GM12874 (cell line): Measurements from ENCODE around the gene GNL3L.

ENCODE experiments used
- TF ChIP-seq, protein P1 (sequence below): IDR thresholded peaks from 2 replicates; pipeline ENCODE4 v1.5.1; 2011; ENCODE audit warnings: low read depth, mild to moderate bottlenecking, control low read depth, low read length, moderate library complexity; ENCODE audit not compliant: insufficient read depth

GNL3L gene, protein sequence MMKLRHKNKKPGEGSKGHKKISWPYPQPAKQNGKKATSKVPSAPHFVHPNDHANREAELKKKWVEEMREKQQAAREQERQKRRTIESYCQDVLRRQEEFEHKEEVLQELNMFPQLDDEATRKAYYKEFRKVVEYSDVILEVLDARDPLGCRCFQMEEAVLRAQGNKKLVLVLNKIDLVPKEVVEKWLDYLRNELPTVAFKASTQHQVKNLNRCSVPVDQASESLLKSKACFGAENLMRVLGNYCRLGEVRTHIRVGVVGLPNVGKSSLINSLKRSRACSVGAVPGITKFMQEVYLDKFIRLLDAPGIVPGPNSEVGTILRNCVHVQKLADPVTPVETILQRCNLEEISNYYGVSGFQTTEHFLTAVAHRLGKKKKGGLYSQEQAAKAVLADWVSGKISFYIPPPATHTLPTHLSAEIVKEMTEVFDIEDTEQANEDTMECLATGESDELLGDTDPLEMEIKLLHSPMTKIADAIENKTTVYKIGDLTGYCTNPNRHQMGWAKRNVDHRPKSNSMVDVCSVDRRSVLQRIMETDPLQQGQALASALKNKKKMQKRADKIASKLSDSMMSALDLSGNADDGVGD

DNA sequence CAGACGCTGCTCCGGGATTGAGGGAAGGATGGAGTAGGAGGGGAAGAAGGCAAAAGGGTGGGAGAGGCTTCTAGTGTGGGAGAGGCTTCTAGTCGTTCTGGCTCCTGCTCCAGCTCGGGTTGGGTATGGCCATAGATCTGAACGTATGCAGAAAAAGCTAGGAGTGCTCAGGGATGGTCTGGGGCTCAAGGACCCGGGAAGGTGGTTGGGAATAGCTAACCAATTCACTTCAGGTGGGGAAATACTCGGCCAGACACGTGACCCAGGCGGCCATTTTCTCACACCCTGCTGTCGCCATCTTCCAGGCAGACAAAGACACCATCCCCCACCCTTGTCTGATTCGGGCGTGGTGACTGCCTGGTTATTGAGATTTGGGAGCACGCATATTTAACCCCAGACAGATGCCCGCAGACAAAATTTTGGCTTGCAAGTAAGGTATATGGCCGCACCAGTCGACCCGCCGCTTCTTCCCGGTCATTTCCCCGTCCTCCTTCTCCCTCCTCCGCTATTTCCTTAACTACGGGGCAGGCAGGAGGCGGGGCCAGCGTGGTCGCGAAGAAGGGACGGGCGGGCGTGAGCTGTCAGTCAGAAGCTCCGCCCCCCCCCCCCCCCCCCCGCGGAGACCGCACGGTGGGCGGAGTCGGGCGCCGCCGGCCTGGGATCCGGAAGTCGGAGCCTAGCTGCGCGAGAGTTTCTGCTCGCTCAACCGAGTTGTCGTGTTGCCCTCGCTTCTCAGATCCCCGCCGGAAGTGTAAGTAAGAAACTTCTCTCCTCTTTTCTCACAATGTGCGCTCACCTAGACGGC, at the start of gene GNL3L:
Gene GNL3L, plus strand, starts transcription at position 668 of the 805 bp plus-strand sequence. CDS start 2,348 bp downstream, outside the sequence.
- TF ChIP-seq, protein P1, sequence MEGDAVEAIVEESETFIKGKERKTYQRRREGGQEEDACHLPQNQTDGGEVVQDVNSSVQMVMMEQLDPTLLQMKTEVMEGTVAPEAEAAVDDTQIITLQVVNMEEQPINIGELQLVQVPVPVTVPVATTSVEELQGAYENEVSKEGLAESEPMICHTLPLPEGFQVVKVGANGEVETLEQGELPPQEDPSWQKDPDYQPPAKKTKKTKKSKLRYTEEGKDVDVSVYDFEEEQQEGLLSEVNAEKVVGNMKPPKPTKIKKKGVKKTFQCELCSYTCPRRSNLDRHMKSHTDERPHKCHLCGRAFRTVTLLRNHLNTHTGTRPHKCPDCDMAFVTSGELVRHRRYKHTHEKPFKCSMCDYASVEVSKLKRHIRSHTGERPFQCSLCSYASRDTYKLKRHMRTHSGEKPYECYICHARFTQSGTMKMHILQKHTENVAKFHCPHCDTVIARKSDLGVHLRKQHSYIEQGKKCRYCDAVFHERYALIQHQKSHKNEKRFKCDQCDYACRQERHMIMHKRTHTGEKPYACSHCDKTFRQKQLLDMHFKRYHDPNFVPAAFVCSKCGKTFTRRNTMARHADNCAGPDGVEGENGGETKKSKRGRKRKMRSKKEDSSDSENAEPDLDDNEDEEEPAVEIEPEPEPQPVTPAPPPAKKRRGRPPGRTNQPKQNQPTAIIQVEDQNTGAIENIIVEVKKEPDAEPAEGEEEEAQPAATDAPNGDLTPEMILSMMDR = no peak

DNA sequence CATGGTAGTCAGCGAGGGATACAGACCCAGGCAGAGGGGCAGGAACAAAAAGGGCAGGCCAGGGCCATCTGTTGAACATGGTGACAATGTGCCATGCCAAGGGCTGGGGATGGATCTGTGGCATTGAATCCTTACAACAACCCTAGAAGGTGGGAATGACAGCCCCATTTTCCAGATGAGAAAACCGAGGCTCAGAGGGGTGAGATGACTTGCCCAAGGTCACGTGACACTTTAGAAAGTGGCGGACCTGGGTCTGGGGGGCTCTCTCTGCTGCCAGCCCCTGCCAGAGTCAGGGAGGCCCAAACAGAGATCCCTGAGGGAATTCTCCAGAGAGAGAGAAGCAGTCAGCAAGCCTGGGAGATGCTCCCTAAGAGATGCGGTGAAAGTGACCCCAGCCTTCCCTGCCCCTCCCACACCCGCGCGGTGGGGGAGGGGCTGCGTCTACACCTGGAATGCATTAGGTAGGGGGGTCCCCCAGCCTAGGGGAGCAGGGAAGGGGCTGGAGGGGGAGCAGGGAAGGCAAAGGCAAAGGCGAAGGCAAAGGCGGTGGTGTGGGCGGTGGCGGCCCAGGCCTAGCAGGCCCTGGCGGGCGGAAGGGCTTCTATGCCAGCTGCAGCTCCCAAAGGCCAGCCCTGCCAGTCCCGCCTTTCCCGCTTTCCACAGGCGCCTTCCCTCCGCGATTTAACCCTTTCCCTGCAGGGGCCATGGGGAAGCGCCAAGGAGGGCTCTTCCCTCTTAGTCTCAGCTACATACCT, 47.0 kb upstream of the GNL3L start:
- TF ChIP-seq, protein P1 = no peak

DNA sequence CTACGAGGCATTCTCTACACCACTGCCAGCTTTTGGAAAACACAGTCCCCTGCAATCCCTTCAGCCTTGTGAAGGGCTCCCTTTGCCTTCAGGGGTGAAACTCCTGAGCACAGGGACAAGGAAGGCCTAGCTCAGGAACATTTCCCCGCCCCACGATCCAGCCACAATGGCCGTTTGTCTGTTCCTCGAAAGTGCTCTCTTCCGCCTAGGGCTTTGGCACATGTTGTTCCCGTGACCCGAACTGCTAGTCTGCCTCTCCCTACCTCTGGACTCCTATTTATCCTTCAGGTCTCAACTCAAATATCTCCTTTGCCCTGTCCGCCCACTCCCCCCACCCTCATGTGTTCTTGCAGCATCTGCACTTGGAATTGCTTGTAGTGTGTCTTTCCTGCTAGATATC, 46.1 kb upstream of the GNL3L start:
- TF ChIP-seq, protein P1 = no peak

DNA sequence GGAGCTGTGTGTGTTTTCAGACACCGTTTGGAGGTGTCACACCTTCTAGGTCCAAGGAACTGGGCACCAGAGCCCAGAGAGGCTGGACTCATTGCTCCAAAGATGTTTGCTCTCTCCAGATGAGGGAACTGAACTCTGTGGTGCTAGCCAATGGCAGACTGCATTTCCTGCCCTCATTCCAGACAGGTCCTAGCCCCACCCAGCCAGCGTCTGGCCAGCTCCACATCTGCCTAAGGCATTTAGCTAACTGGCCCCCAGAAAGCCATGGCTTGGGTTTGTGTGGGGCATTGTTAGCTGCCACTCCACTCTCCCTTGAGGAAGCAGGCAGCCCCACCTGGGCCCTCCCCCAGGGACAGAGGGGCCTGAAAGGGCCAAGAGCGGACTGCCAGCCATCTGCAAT, 45.4 kb upstream of the GNL3L start:
- TF ChIP-seq, protein P1 = no peak

DNA sequence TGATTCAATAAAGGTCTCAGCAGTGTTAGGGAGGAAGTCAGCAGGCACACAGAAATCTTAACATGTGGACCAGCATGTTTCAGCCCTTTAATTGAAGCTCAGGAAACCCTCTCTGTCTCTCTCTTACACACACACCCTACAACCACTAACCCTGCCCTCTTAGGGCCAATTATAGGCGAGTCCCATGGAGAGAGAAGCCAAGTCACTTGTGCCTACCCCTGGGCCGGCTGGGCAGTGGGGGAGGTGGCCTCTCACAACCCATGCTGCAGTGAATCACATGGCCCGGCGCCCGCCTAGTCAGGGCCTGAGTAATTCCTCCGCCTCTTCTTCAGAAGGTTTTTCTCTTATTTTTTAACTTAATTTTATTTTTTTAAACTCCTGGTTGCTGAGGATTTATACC, 37.7 kb upstream of the GNL3L start:
- TF ChIP-seq, protein P1 = no peak

DNA sequence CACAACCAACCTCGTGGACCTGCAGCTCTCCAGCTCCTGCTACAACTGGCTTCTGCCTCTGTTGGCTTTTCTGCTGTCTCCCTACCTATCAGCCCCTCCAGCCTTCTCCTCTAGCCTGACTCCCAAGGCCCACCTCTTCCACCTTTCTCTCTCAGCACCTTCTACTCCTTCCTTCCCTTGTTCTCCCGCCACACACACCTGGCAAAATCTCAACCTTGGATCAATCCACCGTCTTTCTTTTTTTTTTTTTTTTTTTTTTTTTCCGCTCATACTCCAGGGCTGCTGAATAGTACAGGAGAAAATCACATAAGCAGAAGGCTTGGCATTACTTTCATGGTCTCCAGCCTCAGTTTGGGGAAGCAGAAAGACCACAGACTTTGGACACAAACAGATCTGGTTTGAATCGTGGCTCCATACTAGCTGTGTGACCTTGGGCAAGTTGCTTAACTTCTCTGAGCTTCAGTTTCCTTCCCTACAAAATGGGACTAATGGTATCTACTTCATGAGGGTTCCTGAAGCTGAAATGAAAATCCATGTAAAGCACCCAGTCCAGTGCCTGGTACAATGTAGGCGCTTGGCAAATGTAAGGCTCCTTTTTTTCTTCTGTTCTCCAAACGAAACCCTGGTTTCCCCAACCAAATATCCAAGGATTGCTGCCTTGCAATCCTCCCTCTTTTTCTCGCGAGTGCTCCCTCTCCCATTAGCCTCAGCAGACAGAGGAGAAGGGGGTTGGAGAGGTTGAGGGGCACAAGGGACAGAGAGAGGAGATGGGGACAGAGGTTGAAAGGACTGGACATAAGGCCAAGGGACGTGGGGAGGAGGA, 35.6 kb upstream of the GNL3L start:
- TF ChIP-seq, protein P1 = no peak
